GM12864 (cell line): ENCODE results near the gene SLC39A1.

Experiments used
- DNase-seq: peaks from one replicate; pipeline ENCODE4 v3.0.0-alpha.2; 2011; ENCODE audit warnings: low read depth
- H3K4me3 ChIP-seq: 2 replicates; pipeline ENCODE4 v1.5.1; 2011; ENCODE audit warnings: mild to moderate bottlenecking, low read depth, low read length, control low read depth
- CTCF ChIP-seq: IDR thresholded peaks from 2 replicates; pipeline ENCODE4 v1.5.1; 2011; ENCODE audit warnings: low read depth, mild to moderate bottlenecking, moderate library complexity, low read length, control low read depth, inconsistent platforms; ENCODE audit errors: missing control alignments

SLC39A1 gene

GRCh38 chr1:153929426-153929825, 33.9 kb downstream of the SLC39A1 start:
- no peak for DNase-seq
- no peak for TF ChIP-seq CTCF
- no peak overlapping the region for H3K4me3 ChIP-seq

DNA sequence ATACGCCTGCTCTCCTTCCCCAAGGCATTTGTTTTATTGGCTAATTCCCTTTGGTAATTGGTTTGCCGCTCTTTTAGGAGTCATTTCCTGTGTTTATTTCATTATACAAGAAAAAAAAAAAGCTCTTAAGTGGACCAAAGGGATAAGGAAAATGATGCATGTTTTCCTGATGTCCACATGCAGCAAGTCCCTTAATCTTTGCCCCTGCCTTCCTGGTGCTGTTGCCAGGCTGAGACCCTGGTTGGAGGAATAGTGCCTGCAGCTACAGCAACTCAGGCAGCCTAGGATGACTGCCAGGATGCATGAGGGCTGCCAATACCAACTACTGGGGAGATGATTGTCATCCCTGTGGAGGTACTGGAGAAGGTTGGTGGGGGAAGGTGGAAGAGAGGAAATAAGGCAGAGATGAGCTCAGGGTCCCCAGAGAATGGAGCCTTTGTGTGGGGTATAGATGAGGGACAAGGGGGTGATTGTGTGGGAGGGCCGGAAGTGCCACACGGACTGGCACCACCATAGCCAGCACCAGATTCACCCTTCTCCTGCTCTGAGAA, 34.5 kb downstream of the SLC39A1 start:
- TF ChIP-seq CTCF = no peak
- no peak for DNase-seq
- H3K4me3 ChIP-seq = no peak overlapping the region

DNA sequence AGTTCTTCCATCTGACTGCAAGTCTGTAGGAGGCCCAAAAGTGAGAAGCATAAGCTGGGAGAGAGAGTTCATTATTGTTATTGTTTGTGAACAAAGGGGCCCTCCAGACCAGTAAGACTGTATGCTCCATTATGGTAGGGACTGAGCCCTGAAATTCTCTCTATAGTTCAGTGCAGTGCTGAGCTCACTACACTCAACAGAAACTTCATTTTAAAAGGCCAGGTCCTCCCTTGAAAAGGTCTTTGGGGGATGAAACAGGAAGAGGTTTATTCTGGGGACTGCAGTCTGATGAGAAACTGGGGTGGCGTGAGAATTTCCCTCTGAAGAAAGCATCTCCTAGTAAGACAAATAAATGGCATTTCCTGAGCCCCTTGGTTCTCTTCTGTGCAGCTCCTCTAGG, 35.1 kb downstream of the SLC39A1 start:
- no peak overlapping the region for H3K4me3 ChIP-seq
- no peak for DNase-seq
- TF ChIP-seq CTCF = no peak

DNA sequence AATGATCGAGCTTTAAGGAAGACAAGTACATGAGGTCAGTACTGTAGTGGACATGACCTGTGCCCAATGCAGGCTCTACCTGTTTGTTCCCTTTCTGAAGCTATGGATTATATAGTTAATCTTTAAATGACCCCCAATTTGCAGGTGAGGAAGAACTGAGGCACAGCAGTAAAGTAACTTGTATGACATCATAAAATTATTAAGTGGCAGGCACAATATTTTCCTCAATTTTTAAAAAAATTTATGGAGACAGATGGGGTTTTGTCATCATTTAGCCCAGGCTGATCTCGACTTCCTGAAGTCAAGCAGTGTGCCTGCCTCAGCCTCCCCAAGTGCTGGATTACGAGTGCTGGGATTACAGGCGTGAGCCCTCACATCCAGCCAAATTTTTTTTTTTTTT, 36.9 kb downstream of the SLC39A1 start:
- no peak overlapping the region for H3K4me3 ChIP-seq
- TF ChIP-seq CTCF = no peak

GRCh38 chr1:153922972-153923925, 40.1 kb downstream of the SLC39A1 start, which contains the start of gene GATAD2B:
TSS of gene GATAD2B (minus strand) at chr1:153922972. CDS start at chr1:153828347, 94,625 bp downstream.
- DNase-seq = peak; percentile 100
- TF ChIP-seq CTCF = no peak
- H3K4me3 ChIP-seq = peak within 1 kb of the TSS; percentile 72

More for the DNA sequence above, 36.9 kb downstream of the SLC39A1 start:
- DNase-seq = no peak

- TF ChIP-seq CTCF = peak; percentile 27
- peak overlapping the region; percentile 70 for H3K4me3 ChIP-seq
- DNase-seq = no peak
These were observed 41.0 kb downstream of the SLC39A1 start for GRCh38 chr1:153922076-153922971.
